Mucosa of rectum (tissue), 2 donors: ENCODE data around the gene MYO7B.

Source experiments
- H3K27ac ChIP-seq, 2 donors: one replicate each; pipeline ENCODE4 v1.7.0; 2013; ENCODE audit warnings: inconsistent platforms in 2 of 2, low read depth in 2 of 2, low read length in 2 of 2
- H3K27me3 ChIP-seq, 2 donors: one replicate each; pipeline ENCODE4 v1.7.0; 2013; ENCODE audit warnings: low read length in 2 of 2; ENCODE audit not compliant: control insufficient read depth in 2 of 2, insufficient read depth in 2 of 2
- H3K36me3 ChIP-seq, 2 donors: one replicate each; pipeline ENCODE4 v1.7.0; 2013; ENCODE audit warnings: low read length in 2 of 2; ENCODE audit not compliant: control insufficient read depth in 2 of 2, insufficient read depth in 2 of 2
- H3K4me1 ChIP-seq, 2 donors: one replicate each; pipeline ENCODE4 v1.7.0; 2013; ENCODE audit warnings: low read length in 2 of 2, mild to moderate bottlenecking in 1 of 2; ENCODE audit not compliant: control insufficient read depth in 2 of 2, insufficient read depth in 2 of 2
- H3K4me3 ChIP-seq, 2 donors: one replicate each; pipeline ENCODE4 v1.7.0; 2013; ENCODE audit warnings: low read length in 2 of 2
- H3K9ac ChIP-seq, 2 donors: one replicate each; pipeline ENCODE4 v1.7.0; 2013; ENCODE audit warnings: low read length in 2 of 2, low read depth in 1 of 2, mild to moderate bottlenecking in 1 of 2
- H3K9me3 ChIP-seq, 2 donors: one replicate each; pipeline ENCODE4 v1.7.0; 2013; ENCODE audit warnings: low read length in 2 of 2; ENCODE audit not compliant: control insufficient read depth in 2 of 2
- donor health status: healthy.
- donor health status: Normal muscosa, but diverticular disease.

Gene MYO7B

GRCh38 chr2:127590386-127591190, 55.1 kb downstream of the MYO7B start:
- no peak overlapping the region for H3K9ac ChIP-seq
- H3K4me3 ChIP-seq: no peak overlapping the region
- no peaks in the 10 kb centered on the region for H3K9me3 ChIP-seq
- H3K36me3 ChIP-seq: peaks cover 13 to 42% of the 10 kb centered on the region in 2 donors
- no peak overlapping the region for H3K27ac ChIP-seq
- H3K4me1 ChIP-seq: no peaks in the 10 kb centered on the region
- H3K27me3 ChIP-seq: no peaks in the 10 kb centered on the region

GRCh38 chr2:127591221-127591923, 55.9 kb downstream of the MYO7B start:
- Histone ChIP-seq H3K27me3 (no peaks in the 10 kb centered on the region), H3K4me3 (no peak overlapping the region), H3K9ac (no peak overlapping the region), H3K4me1 (no peaks in the 10 kb centered on the region), H3K27ac (no peak overlapping the region), H3K9me3 (no peaks in the 10 kb centered on the region), H3K36me3 (peaks cover 12 to 40% of the 10 kb centered on the region in 2 donors)

- no peak overlapping the region for H3K9ac ChIP-seq
- no peaks in the 10 kb centered on the region for H3K27me3 ChIP-seq
- no peaks in the 10 kb centered on the region for H3K9me3 ChIP-seq
- no peaks in the 10 kb centered on the region for H3K4me1 ChIP-seq
- H3K36me3 ChIP-seq: peaks cover 20 to 38% of the 10 kb centered on the region in 2 donors
- no peak overlapping the region for H3K27ac ChIP-seq
- H3K4me3 ChIP-seq: no peak overlapping the region
Observed at GRCh38 chr2:127592761-127593227, 57.3 kb downstream of the MYO7B start.

- Histone ChIP-seq H3K4me3 (no peak overlapping the region), H3K9me3 (no peaks in the 10 kb centered on the region), H3K9ac (no peak overlapping the region), H3K27ac (no peak overlapping the region), H3K36me3 (peaks cover 19 to 38% of the 10 kb centered on the region in 2 donors), H3K4me1 (no peaks in the 10 kb centered on the region), H3K27me3 (no peaks in the 10 kb centered on the region)
Observed at GRCh38 chr2:127593228-127594115, 58.0 kb downstream of the MYO7B start.

- Histone ChIP-seq H3K4me1 (no peaks in the 10 kb centered on the region), H3K36me3 (peaks cover 18 to 39% of the 10 kb centered on the region in 2 donors), H3K4me3 (no peak overlapping the region), H3K9me3 (no peaks in the 10 kb centered on the region), H3K27me3 (no peaks in the 10 kb centered on the region), H3K9ac (no peak overlapping the region), H3K27ac (no peak overlapping the region)
Observed at GRCh38 chr2:127594116-127594591, 58.7 kb downstream of the MYO7B start.

- H3K4me1 ChIP-seq: no peaks in the 10 kb centered on the region
- no peak overlapping the region for H3K9ac ChIP-seq
- H3K27me3 ChIP-seq: no peaks in the 10 kb centered on the region
- H3K9me3 ChIP-seq: no peaks in the 10 kb centered on the region
- no peak overlapping the region for H3K27ac ChIP-seq
- H3K36me3 ChIP-seq: peaks cover 11 to 41% of the 10 kb centered on the region in 2 donors
- H3K4me3 ChIP-seq: no peak overlapping the region
Observed at GRCh38 chr2:127596311-127597045, 61.0 kb downstream of the MYO7B start.

- Histone ChIP-seq H3K9ac (no peak overlapping the region), H3K36me3 (peaks cover 13 to 45% of the 10 kb centered on the region in 2 donors), H3K9me3 (no peaks in the 10 kb centered on the region), H3K27me3 (no peaks in the 10 kb centered on the region), H3K4me3 (no peak overlapping the region), H3K27ac (no peak overlapping the region), H3K4me1 (no peaks in the 10 kb centered on the region)
Observed at GRCh38 chr2:127597046-127597983, 61.8 kb downstream of the MYO7B start.

GRCh38 chr2:127597984-127598380, 62.5 kb downstream of the MYO7B start:
- H3K27me3 ChIP-seq: no peaks in the 10 kb centered on the region
- H3K36me3 ChIP-seq: peaks cover 19 to 44% of the 10 kb centered on the region in 2 donors
- H3K9me3 ChIP-seq: no peaks in the 10 kb centered on the region
- no peak overlapping the region for H3K27ac ChIP-seq
- H3K4me1 ChIP-seq: no peaks in the 10 kb centered on the region
- H3K9ac ChIP-seq: no peak overlapping the region
- no peak overlapping the region for H3K4me3 ChIP-seq
